CD4-positive, alpha-beta memory T cell (primary cell): ENCODE data around the gene RPUSD1. TPM values are rescaled to one million over a fixed set of nuclear protein-coding genes. Genes with fewer than 3 reads are reported as not detected.
A peak's percentile ranks its signal among the peaks of the same experiment; 100 is the strongest.

ENCODE experiments used
- CTCF ChIA-PET: fragments of 350-600 bp; sonication (Branson Sonifier 250); formaldehyde crosslinking; loops from one replicate; lab custom pipeline; 2021; ENCODE audit warnings: inconsistent platforms; ENCODE audit not compliant: partially characterized antibody; lab: Charles Lee
- POLR2A ChIA-PET: fragments of 350-600 bp; sonication (Branson Sonifier 250); formaldehyde crosslinking; loops from one replicate; lab custom pipeline; 2021; ENCODE audit not compliant: partially characterized antibody; lab: Charles Lee
- DNase-seq, 5 donors: peaks; one replicate each; pipeline versions ENCODE4 v3.0.0 to v3.0.0-alpha.2; 2020 to 2022; ENCODE audit warnings: mixed read lengths in 1 of 5
- H3K27ac ChIP-seq: one replicate; pipeline ENCODE4 v1.7.0; 2013; ENCODE audit warnings: low read depth, low read length
- H3K27me3 ChIP-seq: 2 replicates; pipeline ENCODE4 v1.7.0; 2013; ENCODE audit warnings: mild to moderate bottlenecking, low read length, moderate library complexity; ENCODE audit not compliant: insufficient read depth
- H3K36me3 ChIP-seq: 2 replicates; pipeline ENCODE4 v1.7.0; 2013; ENCODE audit warnings: mild to moderate bottlenecking, low read length, moderate library complexity; ENCODE audit not compliant: insufficient read depth
- H3K4me1 ChIP-seq: 2 replicates; pipeline ENCODE4 v1.7.0; 2013; ENCODE audit warnings: mild to moderate bottlenecking, low read length, moderate library complexity; ENCODE audit not compliant: insufficient read depth
- H3K4me3 ChIP-seq, 2 donors: one replicate each; pipeline ENCODE4 v1.7.0; 2013; ENCODE audit warnings: low read length in 2 of 2, mild to moderate bottlenecking in 1 of 2
- H3K9me3 ChIP-seq, 2 donors: one replicate each; pipeline ENCODE4 v1.7.0; 2013; ENCODE audit warnings: low read length in 2 of 2, control low read depth in 1 of 2; ENCODE audit not compliant: control insufficient read depth in 1 of 2
- H3K27ac Mint-ChIP-seq, 7 donors: one replicate each; pipeline ENCODE4 v1.8.0; 2020 to 2021; ENCODE audit warnings: mixed read lengths in 7 of 7, mild to moderate bottlenecking in 6 of 7, inconsistent platforms in 3 of 7, moderate library complexity in 3 of 7
- H3K27me3 Mint-ChIP-seq, 2 donors: one replicate each; pipeline ENCODE4 v1.8.0; 2020 to 2021; ENCODE audit warnings: mixed read lengths in 2 of 2
- H3K36me3 Mint-ChIP-seq, 2 donors: one replicate each; pipeline ENCODE4 v1.8.0; 2020 to 2021; ENCODE audit warnings: mixed read lengths in 2 of 2, inconsistent platforms in 1 of 2, mild to moderate bottlenecking in 1 of 2
- H3K4me1 Mint-ChIP-seq, 4 donors: one replicate each; pipeline ENCODE4 v1.8.0; 2020 to 2021; ENCODE audit warnings: mixed read lengths in 4 of 4, mild to moderate bottlenecking in 1 of 4
- H3K4me3 Mint-ChIP-seq, 8 donors: one replicate each; pipeline ENCODE4 v1.8.0; 2020 to 2021; ENCODE audit warnings: mixed read lengths in 8 of 8, mild to moderate bottlenecking in 7 of 8, moderate library complexity in 6 of 8, inconsistent platforms in 3 of 8
- H3K9me3 Mint-ChIP-seq, 8 donors: one replicate each; pipeline ENCODE4 v1.8.0; 2020 to 2021; ENCODE audit warnings: mixed read lengths in 8 of 8, mild to moderate bottlenecking in 5 of 8, inconsistent platforms in 3 of 8, moderate library complexity in 1 of 8
- intact Hi-C: fragments of 100-400 bp; cut with micrococcal nuclease; formaldehyde crosslinking; loops from one replicate; pipeline ENCODE4 v1.15.1; 2023
- polyA plus RNA-seq, 2 donors: library from polyadenylated mRNA; unstranded; fragments of 300-500 nt; fragmentation: Illumina TruSeq; gene quantifications; one replicate each; pipeline ENCODE4 v1.2.3, GENCODE V29; 2021
- total RNA-seq, 2 experiments: library from RNA; stranded (reverse); gene quantifications; one replicate each; pipeline ENCODE4 v1.2.3, GENCODE V29; 2021

The RPUSD1 gene
- total and polyA plus RNA-seq, 4 experiments from 2014 or later: 19.9 to 31.1 (median 28.3) TPM

DNA sequence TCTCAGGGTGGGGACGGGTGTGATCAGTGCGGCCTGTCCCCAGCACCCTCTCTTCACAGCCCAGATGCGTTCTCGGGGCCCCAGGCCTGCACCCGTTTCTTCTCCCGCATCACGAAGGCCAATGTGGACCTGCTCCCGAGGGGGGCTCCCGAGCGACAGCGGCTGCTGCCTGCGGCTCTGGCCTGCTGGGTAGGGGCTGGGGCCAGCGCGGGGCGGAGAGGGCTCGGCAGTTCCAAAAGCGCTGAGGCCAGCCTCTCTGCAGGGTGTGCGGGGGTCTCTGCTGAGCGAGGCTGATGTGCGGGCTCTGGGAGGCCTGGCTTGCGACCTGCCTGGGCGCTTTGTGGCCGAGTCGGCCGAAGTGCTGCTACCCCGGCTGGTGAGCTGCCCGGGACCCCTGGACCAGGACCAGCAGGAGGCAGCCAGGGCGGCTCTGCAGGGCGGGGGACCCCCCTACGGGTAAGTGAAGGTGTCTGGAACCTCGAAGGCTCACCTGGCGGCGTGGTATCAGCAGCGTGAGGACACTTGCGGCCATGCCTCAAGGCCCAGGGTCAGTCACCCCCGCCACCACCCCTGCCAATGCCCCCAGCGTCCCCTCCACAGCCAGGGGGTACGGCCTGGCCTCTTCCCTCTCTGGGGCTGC is 23.2 kb downstream of the RPUSD1 start:
- ChIA-PET POLR2A (no interaction called here), CTCF (no interaction called here)
- no peaks in the 10 kb centered on the region for H3K36me3 Mint-ChIP-seq
- H3K9me3 Mint-ChIP-seq: no peaks in the 10 kb centered on the region
- Histone ChIP-seq H3K4me3 (no peak overlapping the region), H3K27me3 (no peaks in the 10 kb centered on the region), H3K4me1 (no peaks in the 10 kb centered on the region), H3K27ac (no peak overlapping the region), H3K36me3 (no peaks in the 10 kb centered on the region), H3K9me3 (no peaks in the 10 kb centered on the region)
- H3K27me3 Mint-ChIP-seq: peaks cover 0 to 1% of the 10 kb centered on the region in 2 donors
- no peak overlapping the region for H3K27ac Mint-ChIP-seq
- no peak for DNase-seq
- intact Hi-C loops: no loop called here
- H3K4me3 Mint-ChIP-seq: no peak overlapping the region
- H3K4me1 Mint-ChIP-seq: no peaks in the 10 kb centered on the region

DNA sequence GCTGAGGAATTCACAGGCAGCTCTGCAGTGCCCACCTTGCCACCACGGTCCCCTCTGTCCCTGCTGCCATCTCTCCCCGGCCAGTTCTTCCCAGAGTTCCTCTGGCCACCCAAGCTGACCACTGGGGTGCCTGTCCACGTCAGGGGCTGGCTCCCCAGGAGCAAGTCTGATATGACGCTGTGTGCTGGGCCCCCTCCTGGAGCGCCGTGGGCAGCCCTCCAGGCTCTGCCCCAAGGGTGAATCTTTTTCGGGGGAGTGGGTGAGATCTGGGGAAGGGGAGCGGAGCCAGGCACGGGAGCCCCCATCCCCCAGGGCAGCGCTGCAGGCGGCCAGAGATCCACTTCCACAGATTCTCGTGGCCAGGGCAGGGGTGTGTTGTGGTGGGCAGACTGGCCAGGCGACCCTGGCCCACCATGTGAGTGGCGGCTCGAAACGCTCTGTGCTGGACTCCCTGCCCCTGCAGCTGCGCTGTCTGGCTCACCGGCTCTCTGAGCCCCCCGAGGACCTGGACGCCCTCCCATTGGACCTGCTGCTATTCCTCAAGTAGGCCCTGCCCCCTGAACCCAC is 23.9 kb downstream of the RPUSD1 start:
- H3K4me3 Mint-ChIP-seq: no peak overlapping the region
- ChIA-PET CTCF (no interaction called here), POLR2A (no interaction called here)
- no peaks in the 10 kb centered on the region for H3K36me3 Mint-ChIP-seq
- no peaks in the 10 kb centered on the region for H3K9me3 ChIP-seq
- no peaks in the 10 kb centered on the region for H3K27me3 ChIP-seq
- H3K4me1 Mint-ChIP-seq: no peaks in the 10 kb centered on the region
- no peak overlapping the region for H3K4me3 ChIP-seq
- no peak overlapping the region for H3K27ac ChIP-seq
- H3K9me3 Mint-ChIP-seq: no peaks in the 10 kb centered on the region
- H3K27ac Mint-ChIP-seq: peak overlapping the region in 1 of 7 donors; percentile 79
- peaks cover 0 to 1% of the 10 kb centered on the region in 2 donors for H3K27me3 Mint-ChIP-seq
- DNase-seq: no peak
- no peaks in the 10 kb centered on the region for H3K4me1 ChIP-seq
- H3K36me3 ChIP-seq: no peaks in the 10 kb centered on the region
- intact Hi-C loops: no loop called here

DNA sequence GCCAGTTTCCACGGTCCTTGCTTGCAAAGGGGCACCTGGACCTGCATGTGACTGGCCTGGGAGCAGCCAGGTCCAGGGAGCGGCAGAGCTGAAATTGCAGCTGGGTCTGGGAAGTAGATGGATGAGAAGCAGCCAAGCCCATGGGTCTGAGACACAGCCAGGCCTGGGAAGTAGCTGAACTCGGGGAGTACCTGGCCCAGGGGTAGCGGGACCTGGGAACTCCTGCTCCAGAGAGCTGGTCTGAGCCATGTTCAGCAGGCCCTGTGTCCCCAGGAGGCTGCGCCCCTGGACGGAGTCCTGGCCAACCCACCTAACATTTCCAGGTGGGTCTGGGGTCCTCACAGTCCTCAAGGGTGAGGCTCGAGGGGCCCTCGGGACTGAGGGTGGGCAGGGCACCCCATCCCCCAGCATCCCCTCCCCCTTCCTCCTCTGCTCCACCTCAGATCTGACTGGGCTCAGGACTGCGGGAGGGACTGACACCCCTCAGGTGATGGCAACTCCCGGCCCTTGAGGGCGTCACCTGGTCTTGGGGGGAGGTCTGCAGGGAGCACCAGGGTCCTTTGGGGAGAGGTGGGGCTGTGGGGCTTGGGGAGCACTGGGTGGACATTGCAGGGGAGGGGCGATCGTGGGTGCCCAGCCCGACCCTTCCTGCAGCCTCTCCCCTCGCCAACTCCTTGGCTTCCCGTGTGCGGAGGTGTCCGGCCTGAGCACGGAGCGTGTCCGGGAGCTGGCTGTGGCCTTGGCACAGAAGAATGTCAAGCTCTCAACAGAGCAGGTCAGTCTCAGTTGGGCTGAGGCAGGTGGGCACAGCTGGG is 24.6 kb downstream of the RPUSD1 start:
- H3K27me3 Mint-ChIP-seq: peaks cover 0 to 1% of the 10 kb centered on the region in 2 donors
- Histone ChIP-seq H3K4me3 (no peak overlapping the region), H3K27me3 (no peaks in the 10 kb centered on the region), H3K27ac (no peak overlapping the region), H3K36me3 (no peaks in the 10 kb centered on the region), H3K9me3 (no peaks in the 10 kb centered on the region), H3K4me1 (no peaks in the 10 kb centered on the region)
- H3K36me3 Mint-ChIP-seq: no peaks in the 10 kb centered on the region
- H3K27ac Mint-ChIP-seq: no peak overlapping the region
- no peak overlapping the region for H3K4me3 Mint-ChIP-seq
- no peak for DNase-seq
- intact Hi-C loops: no loop called here
- CTCF ChIA-PET: no interaction called here
- POLR2A ChIA-PET: no interaction called here
- no peaks in the 10 kb centered on the region for H3K9me3 Mint-ChIP-seq
- H3K4me1 Mint-ChIP-seq: no peaks in the 10 kb centered on the region

DNA sequence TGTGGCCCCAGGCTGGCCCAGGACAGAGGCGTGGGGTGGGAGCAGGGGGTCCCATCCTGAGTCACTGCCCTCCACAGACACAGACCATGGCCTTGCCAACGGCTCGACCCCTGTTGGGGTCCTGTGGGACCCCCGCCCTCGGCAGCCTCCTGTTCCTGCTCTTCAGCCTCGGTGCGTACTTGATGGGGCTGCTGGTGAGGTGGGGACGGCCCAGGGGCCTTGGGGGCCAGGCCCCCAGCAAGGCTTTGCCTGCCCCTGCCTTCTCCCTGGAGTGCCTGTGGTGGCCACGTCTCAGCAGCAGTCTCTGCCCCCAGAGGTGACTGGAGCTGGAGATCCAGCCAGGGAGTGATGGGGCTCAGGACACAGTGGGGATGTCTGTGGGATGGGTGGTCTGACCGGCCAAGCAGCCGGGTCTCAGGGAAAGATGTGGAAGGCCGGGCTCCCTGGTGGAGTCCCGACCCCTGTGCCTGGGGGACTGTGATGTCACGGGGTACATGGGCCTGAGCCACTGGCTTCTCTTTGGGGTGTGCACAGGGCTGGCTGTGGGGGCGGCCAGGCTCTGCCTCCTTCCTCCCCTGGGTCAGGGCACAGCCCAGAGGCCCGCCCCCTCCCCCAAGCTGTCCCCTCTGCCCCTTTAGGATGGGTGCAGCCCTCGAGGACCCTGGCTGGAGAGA is 25.4 kb downstream of the RPUSD1 start:
- ChIA-PET CTCF (no interaction called here), POLR2A (no interaction called here)
- DNase-seq: no peak
- no peak overlapping the region for H3K27ac ChIP-seq
- Mint-ChIP-seq H3K4me1 (no peaks in the 10 kb centered on the region), H3K4me3 (no peak overlapping the region), H3K27ac (no peak overlapping the region), H3K27me3 (peaks cover under 1 to 1% of the 10 kb centered on the region in 2 donors), H3K9me3 (no peaks in the 10 kb centered on the region), H3K36me3 (no peaks in the 10 kb centered on the region)
- H3K4me3 ChIP-seq: no peak overlapping the region
- no peaks in the 10 kb centered on the region for H3K36me3 ChIP-seq
- no peaks in the 10 kb centered on the region for H3K9me3 ChIP-seq
- intact Hi-C loops: no loop called here
- H3K27me3 ChIP-seq: no peaks in the 10 kb centered on the region
- H3K4me1 ChIP-seq: no peaks in the 10 kb centered on the region

DNA sequence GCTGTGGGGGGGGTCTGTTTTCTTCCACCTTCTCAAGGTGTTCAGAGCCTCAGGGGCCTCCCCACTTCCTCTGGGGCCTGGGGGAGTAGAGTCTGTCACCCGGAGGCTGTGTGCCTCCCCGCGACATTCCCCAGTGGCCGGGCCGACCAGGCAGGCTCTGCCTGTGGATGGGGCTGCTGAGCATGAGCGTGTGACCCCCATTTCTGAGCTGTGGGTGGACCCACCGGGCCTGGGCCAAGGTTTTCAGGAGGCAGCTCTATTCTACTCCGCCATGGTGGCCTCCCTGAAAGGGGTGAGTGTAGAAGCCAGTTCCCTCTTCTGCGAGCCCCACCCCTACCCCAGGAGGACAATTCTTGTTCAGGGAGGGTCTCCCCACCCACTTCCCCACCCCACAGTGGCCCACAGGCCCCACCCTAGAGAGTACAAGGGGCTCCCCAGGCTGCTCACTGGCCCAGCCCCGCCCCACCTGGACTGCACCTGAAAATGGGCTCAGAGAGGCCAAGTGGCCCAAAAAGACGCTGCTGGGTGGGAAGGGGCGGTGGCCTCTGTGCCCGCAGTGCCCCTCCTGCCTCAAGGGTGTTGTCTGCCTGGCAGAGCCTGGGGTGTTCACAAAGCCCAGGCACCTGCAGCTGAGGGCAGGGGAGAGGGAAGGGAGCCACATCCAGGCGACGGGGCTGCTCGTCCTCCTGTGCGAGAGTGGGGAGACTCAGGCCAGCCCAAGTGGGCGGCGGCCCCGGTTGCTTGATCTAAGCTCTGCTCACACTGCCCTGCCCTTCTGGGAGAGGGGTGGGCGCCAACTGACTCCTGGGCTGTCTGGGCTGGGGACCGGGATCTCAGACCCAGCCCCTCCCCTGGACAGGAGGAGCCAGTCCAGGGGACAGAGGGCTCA is 26.3 kb downstream of the RPUSD1 start:
- no peaks in the 10 kb centered on the region for H3K4me1 Mint-ChIP-seq

DNA sequence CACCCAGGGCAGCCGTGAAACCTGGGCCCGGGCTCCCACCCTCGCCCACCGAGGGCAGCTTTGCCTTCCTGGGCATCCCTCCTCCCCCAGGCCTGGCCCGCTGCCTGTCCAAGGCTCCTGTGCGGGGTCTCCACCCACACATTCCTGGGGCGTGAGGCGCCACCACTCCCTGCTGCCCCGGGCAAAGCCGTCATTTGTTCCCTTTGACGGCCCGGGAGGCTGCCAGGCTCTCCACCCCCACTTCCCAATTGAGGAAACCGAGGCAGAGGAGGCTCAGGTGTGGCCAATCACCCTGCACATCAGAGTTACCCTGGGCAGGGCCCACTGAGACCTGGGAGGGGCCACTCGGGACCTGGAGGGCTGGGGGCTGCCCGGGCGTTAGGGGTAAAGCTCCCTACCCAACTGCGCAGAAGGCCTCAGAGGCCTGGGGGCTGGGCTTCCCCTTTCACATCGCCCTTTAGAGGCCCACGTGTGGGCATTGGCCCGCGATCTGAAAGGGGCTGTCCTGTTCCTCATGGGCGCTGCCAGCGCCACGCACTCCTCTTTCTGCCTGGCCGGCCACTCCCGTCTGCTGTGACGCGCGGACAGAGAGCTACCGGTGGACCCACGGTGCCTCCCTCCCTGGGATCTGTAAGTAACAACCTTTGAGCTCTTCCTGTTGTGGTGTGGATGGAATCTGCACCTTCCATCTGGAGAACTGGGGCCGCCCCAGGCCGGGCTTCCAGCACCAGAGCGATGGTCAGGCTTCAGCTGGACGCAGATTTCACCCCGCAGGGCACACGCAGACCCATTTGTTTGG is 27.4 kb downstream of the RPUSD1 start, which contains the start of gene MSLN:
Gene MSLN, plus strand, starts transcription at position 190 of the 799 bp plus-strand sequence. CDS start 1,947 bp downstream, outside the sequence.
- H3K9me3 Mint-ChIP-seq: peaks cover 0 to 5% (median under 1%) of the 10 kb centered on the region in 8 donors
- peaks cover 6 to 7% of the 10 kb centered on the region in 2 donors for H3K27me3 Mint-ChIP-seq
- Histone ChIP-seq H3K27ac (no peak within 1 kb of the TSS), H3K4me1 (no peaks in the 10 kb centered on the region), H3K9me3 (no peaks in the 10 kb centered on the region), H3K27me3 (no peaks in the 10 kb centered on the region), H3K36me3 (no peaks in the 10 kb centered on the region), H3K4me3 (no peak within 1 kb of the TSS)
- ChIA-PET POLR2A (no interaction called here), CTCF (no interaction called here)
- H3K4me3 Mint-ChIP-seq: no peak within 1 kb of the TSS
- intact Hi-C loops: no loop called here
- peaks cover 0 to 3% of the 10 kb centered on the region in 2 donors for H3K36me3 Mint-ChIP-seq
- no peak for DNase-seq
- no peak within 1 kb of the TSS for H3K27ac Mint-ChIP-seq
- H3K4me1 Mint-ChIP-seq: no peaks in the 10 kb centered on the region

More for the DNA sequence above, 26.3 kb downstream of the RPUSD1 start:
- Histone ChIP-seq H3K27me3 (no peaks in the 10 kb centered on the region), H3K27ac (no peak overlapping the region), H3K4me3 (no peak overlapping the region), H3K4me1 (no peaks in the 10 kb centered on the region), H3K36me3 (no peaks in the 10 kb centered on the region), H3K9me3 (no peaks in the 10 kb centered on the region)
- Mint-ChIP-seq H3K4me3 (no peak overlapping the region), H3K27ac (no peak overlapping the region), H3K36me3 (no peaks in the 10 kb centered on the region), H3K9me3 (peaks cover 0 to 2% (median 0%) of the 10 kb centered on the region in 8 donors), H3K27me3 (peaks cover 3 to 5% of the 10 kb centered on the region in 2 donors)
- CTCF ChIA-PET: no interaction called here
- intact Hi-C loops: no loop called here
- POLR2A ChIA-PET: no interaction called here
- DNase-seq: no peak
